ENCODE measurements around the gene IMPA2.

The IMPA2 gene

DNA sequence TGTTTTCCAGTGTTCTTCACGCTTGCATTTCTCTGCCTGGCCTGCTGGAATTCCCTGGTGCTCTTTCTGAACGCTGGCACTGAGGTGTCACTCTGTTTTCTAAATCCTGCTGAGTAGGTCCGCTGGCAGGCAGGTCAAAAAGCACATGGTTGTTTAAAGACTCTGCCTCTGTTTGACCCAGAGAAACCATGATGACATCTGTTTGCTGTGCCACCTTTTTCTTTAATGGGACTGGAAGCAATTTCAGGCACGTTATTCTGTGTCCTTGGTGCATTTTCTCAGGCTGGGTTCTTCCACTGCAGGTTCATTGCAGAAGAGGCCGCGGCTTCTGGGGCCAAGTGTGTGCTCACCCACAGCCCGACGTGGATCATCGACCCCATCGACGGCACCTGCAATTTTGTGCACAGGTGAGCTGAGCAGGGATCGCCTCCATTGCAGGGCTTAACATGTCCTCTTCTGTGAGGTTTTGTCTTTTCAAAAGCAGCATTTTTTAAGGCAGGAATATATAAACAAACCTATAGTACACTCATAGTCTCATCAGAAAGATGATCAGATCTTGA, 28.4 kb downstream of the IMPA2 start:
- no peak for DNase-seq

DNA sequence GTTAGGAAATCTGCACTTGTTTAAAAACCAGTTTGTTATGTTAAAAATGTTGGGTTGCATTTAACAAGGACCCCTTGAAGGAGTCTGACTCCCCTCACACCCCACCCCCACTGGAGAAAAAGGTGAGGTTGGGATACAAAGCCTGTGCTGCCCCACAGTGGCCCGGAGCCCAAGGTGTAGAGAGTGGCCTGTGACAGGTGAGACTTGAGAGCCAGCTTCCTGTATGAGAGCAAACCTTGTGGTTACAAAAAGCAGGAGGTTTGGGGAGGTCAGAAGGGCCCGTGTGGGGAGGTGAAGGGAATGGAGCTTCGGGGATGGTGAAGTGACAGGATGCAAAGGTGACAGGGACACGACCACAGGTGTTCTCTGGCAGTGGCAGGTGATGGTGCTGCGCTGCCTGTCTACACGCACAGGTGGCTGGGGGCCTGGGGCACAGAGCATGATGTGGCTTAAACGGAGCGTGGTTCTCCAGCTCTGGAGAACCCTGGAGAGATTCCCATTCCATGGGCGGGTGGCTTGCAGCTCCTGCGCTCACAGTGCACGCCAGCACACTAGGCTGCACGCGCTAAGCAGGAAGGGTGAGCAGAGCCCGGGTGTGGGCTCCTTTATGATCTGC, 29.0 kb downstream of the IMPA2 start:
- no peak for DNase-seq

DNA sequence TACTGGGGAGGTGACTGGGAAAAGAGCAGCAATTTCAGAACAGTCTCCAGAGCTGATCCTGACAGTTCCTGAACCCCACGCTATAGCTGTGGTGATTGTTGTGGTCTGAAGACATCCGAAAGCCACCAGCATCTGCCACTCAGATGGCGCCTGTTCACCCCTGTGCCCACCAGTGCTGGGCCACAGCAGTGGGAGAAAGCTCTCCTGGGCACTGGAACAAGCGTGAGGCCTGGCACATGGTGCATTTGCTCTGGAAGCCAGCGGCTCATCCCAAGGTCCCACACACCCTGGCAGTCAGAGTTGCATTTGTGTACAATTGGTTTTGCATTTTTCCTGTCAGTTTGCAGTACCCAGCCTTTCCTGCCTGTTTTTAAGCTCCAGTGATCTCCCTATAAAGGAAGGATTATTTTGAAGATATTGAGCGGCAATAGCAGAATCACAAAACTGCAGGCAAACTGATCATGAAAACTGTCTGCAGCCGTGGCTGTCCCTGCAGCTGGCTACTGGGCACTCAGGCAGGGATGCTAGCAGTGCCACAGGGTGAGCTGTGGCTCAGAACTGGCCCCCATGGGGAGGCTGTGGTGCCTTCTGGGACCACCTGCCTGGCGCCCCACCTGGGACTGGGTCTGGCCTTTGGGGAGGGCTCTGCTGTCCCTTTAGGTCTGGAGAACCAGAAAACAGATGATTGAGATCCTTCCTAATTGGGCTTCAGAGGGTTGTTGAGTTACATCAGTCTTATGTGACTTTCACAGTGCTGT, 30.1 kb downstream of the IMPA2 start:
- no peak for DNase-seq

DNA sequence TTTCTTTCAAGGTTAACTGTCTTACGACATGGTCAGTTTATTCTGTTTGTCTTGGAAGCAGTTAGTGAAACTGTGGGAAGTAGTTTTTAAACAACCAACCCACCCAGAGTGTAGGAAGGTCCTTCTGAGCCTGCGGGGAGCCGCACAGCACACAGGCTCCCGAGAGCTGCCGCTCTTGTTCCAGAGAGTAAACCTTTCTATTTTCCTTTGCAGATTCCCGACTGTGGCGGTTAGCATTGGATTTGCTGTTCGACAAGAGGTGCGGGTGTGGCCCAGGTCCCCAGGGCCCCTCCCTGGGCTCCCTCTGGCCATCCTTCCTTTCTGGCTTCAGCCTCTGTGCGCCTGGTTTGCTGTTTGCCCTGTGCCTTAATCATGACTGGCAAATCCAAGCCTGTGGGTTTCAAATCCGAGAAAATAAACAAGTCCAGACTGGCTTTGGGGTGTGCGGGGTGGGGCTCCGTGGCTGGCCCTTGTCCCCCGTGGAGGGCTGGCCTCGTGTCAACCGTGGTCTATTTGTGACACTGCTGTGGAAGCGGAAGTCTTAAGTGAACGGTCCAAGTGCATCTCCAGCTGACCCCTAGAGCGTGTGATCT, 30.7 kb downstream of the IMPA2 start:
- DNase-seq: no peak

DNA sequence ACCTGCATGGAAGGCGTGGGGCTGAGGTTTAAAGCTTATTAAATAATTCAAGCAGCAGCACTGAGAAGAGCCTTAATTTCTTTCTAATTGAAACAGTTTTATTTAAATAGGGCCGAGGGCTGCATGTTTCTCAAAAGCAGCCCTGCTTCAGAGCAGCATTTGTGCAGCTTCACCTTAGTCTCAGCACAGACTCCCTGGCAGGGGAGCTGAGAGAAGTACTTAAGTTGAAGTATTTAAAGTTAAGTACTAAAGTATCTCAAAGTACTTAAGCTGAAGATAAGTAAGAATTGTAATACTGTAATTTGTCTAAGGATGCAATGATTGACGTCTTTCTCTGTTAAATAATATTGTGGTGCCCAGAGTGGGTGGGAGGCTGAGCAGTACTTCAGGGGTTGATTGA, 31.4 kb downstream of the IMPA2 start:
- no peak for DNase-seq

DNA sequence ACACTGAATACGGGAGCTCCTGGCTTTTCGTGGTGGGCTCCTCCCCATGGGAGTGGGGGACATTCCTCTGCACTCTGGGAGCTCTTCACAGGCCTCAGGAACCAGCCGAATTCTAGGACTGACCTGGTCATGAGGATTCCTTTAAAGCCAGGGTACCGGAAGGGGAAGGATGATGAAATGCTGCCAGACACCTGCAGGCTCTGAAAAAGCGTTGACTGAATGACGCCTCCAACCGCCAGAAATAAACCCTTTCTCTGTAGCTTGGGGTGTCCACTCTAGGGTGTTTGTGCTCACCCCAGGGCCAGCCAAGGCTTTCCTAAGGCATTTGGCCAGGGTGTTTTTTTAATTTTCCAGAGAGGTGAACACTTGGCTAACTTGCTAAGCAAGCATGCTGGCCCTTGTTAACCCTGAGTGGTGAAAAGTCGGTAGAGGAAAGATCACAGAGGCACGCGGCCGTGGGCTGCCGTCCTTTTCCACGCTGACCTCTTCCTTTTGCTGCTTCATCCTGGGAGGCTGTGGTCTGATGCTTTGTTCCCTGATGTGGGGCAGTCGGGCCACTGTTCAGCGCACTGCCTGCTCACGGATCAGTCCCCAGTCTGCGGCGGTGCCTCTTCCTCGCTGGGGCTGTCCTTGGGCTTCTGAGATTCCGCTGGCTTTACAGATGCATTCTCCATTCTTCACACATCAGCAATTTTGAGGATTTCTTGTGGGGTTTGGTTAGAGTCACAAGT, 32.0 kb downstream of the IMPA2 start:
- DNase-seq: no peak

DNA sequence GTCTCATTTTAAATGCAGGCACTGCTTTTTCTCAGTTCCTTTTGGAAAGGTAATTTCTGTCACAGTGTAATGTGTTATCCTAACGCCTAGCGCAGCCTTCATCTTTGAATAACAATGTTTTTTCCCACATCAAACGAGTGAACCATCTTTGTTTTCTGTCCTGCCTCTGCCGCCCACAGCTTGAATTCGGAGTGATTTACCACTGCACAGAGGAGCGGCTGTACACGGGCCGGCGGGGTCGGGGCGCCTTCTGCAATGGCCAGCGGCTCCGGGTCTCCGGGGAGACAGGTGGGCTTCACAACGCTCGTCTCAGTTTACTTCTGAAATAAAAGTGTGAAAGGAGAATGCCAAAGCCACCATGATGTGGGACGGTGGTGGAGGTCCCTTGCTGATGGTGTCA, 32.8 kb downstream of the IMPA2 start:
- no peak for DNase-seq

DNA sequence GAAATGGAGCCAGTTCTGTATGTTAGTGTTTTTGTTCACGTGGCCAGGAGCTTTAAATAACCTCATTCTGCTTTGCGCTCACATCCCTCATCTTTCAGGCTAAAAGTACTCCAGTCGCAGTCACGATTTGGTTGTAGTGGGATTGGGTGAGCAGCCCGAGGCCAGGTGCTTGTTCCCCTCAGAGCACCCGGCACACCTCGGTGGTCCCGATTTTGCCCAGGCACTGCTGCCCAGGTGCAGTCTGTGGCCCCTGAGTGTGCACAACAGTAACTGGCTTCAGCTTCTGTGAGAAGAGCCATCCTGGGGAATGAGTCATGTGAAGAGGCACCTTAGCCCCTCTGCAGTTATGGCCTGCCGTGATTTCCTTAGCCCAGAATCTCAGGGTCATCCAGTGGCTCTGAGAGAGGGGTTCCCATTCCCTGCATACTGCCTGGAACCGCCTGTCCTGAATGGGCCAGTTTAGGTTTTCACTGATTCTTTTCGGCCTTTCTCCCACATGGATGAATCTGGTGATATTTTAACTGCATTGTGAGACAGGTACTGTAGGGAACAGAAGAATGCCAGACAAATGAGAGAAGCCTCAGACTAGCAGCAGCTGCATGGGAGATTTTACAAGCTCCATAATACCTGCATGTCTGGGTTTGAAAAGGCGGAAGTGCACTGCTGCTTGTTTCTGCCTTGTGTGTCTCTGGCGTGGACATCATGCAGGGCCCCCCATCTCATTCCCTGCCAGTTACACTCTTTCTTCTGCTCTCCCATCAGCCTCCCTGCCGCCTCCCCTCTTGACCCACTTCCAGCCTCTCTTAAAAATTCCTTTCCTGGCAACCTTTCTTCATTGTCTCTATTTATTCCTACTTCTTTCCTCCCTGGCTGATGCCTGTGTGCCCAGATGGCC, 33.5 kb downstream of the IMPA2 start:
- no peak for DNase-seq

DNA sequence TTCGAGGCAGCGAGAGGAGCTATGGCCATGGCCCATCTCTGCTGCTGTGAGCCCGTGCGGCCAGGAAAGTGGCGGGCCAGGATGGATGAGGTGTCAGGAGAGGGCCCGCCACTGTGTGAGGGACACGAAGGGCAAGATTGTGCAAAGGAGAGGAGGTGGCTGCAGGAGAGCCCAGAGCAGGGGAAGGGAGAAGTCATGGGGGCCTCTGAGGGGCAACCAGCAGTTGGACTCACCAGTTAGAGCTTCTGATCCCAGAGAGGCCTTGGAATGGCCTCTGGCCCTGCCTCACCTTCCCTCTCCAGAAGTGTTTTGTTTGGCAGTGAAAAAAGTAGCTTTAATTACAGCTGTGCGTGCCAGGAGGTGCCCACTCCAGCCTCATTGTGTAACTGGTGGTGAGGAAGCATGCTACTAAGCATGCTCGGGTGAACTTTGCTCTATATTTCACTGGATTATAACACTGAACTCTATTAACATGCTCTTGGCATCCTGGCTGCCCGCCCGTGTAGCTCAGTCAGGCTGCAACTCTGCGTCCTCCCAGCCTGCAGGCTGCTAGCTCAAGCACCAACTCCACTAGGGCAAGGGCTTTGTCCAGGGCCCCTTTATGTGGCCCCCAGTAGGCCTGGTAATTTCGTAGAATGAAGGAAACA, 34.2 kb downstream of the IMPA2 start:
- no peak for DNase-seq

DNA sequence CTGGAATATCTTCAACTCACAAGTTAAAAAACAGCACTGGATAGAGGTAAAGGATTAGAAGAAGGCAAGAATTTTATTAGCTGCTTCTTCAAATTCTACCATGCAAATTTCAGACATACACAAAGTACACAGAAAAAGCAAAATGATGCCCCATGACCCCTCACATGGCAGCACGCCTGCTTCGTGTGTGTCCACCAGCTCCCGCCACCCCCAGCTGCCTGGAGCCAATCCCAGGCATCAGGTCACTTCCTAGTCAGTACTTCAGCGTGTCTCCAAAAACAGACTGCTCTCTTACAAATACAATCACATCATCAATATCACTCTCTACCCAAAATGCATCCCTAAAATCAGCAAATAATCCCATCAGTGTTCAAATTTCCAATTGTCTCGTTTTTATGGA, 35.8 kb downstream of the IMPA2 start:
- no peak for DNase-seq

DNA sequence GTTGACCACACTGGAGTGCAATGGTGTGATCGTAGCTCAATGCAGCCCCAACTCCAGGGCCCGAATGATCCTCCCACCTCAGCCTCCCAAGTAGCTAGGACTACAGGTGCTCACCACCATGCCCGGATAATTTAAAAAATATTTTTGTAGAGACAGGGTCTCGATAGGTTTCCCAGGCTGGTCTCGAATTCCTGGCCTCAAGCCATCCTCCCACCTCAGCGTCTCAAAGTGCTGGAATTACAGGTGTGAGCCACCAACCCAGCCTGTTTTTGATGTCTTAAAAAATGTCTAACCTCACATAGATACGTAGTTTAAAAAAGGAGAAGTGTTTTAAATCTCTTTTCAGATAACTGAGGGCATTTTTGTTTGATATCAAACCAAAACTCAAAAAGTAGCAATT, 37.6 kb downstream of the IMPA2 start:
- no peak for DNase-seq

DNA sequence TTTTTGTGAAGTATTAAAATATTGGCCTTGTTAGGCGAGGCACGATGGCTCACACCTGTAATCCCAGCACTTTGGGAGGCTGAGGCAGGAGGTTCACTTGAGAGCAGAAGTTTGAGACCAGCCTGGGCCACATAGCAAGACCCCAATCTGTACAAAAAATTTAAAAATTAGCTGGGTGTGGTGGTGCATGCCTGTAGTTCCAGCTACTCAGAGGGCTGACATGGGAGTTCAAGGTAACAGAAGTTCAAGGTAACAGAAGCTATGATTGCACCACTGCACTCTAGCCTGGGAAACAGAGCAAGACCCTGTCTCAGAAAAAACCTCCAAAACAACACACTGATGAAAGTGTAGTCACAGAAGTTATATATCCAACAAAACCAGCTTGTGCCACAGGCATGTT, 39.8 kb downstream of the IMPA2 start:
- no peak for DNase-seq

DNA sequence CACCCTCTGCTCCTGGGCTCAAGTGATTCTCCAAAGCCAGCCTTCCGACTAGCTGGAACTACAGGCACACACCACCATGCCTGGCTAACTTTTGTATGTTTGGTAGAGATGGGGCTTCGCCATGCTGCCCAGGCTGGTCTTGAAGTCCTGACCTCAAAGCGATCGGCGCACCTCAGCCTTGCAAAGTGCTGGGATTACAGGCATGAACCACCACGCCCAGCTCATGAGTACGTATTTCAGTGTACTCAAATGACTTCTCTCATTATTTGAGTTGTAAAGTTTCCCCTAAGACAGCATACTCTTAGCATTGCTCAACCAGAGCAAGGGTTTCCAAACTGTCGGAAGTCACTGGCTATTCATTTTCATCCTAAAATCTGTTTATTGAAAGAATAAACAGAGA, 40.3 kb downstream of the IMPA2 start:
- DNase-seq: no peak

DNA sequence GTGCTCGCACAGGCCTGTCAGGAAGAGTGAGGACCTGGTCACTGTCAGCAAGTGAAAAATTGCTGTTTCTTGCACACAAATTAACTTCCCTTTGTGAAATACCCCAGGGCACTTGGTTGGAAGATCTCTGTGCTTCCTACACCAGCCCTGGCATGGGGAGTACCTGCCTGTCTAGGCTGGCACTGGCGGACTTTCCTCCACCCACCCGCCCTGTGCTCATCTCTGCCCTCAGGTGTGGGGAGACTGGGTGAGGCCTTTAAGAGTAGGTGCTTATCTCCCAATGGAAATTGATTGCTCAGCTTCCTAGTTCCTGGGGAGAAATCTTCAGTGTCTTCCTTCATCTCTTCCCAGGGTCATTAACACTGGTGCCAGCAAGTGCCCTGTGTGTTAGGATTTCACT, 42.1 kb downstream of the IMPA2 start:
- no peak for DNase-seq

DNA sequence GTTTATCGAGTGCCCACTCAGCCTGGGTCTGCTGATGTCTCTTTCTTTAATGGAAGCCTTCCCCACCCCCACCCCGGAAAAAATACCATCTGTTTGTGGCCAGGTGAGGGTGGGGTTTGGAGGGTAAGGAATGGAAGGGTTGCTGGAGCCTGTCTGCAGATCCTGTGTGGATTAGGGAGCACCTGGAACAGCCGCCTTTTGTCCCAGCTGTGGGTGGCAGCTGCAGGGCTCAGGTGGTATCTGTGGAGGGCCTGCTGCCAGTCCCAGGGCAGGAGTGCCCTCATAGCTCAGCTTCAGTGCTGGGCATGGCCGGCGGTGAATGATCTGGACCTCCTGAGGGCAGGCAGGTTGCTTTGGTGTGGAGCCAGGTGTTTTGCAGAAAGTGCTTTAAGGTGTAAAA, 45.3 kb downstream of the IMPA2 start:
- DNase-seq: no peak

DNA sequence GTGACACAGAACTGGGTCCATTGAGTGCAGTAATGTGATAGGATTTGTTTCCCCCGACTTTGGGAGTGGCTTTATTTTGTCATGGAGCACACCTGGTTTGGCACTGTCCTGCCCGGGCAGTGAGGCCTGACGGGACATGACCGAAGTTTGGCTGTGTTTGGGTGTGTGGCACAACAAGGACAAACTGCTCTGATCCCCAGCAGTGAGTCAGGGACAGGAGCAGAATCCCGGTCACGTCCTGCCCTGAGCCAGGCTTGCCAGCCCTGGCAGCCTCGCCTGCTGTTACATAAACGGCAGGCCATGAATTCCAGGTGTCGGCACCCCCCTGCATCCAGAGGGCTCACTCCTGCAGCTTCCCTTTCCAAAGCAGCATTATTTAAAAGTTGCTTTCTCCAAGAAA, 45.7 kb downstream of the IMPA2 start:
- no peak for DNase-seq

DNA sequence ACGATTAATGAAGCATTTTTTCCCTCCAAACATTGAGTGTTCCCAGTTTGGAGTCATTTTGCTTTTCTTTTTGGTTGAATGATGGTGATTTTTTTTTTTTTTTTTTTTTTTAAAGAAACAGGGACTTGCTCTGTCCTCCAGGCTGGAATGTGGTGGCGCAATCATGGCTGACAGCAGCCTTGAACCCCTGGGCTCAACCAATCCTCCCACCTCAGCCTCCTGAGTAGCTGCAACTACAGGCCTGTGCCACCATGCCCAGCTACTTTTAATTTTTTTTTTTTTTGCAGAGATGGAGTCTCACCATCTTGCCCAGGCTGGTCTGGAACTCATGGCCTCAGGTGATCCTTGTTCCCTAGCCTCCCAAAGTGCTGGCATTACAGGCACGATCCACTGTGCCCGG, 46.2 kb downstream of the IMPA2 start:
- DNase-seq: no peak

DNA sequence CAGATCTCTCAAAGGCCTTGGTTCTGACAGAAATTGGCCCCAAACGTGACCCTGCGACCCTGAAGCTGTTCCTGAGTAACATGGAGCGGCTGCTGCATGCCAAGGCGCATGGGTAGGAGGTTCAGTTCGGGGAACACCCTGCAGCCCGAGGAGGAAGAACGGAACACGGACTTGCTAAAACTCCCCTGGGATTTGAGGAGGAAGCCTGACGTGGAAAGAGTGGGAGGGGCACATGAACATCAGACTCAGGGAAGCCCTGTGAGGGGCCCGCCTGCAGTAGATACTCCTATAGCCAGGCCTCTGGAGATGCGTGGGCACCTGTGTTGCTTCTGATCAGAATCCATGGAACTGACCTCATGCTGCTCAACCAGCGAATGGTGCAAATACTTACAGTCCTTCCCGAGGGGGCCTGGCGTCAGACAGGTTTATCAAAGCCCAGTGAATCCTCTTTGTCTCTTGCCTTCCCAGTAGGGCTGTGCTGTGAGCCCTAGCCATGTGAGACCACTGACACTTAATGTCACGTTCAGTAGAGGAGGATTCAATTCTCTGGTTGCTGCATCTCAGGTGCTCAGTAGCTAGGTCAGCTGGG, 46.8 kb downstream of the IMPA2 start:
- DNase-seq: no peak

DNA sequence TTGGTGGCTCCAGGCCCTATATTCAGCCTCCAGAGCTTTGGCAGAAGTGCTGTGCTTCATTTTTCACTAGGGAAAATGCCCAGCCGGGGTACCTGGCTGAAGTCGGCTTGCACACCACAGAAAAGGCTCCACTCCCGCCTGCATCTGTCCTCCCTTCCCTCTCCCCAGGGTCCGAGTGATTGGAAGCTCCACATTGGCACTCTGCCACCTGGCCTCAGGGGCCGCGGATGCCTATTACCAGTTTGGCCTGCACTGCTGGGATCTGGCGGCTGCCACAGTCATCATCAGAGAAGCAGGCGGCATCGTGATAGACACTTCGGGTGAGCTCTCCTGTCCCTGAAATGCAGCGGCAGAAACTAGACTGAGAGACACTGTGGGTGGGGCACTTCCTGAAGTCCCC, 47.4 kb downstream of the IMPA2 start:
- no peak for DNase-seq

DNA sequence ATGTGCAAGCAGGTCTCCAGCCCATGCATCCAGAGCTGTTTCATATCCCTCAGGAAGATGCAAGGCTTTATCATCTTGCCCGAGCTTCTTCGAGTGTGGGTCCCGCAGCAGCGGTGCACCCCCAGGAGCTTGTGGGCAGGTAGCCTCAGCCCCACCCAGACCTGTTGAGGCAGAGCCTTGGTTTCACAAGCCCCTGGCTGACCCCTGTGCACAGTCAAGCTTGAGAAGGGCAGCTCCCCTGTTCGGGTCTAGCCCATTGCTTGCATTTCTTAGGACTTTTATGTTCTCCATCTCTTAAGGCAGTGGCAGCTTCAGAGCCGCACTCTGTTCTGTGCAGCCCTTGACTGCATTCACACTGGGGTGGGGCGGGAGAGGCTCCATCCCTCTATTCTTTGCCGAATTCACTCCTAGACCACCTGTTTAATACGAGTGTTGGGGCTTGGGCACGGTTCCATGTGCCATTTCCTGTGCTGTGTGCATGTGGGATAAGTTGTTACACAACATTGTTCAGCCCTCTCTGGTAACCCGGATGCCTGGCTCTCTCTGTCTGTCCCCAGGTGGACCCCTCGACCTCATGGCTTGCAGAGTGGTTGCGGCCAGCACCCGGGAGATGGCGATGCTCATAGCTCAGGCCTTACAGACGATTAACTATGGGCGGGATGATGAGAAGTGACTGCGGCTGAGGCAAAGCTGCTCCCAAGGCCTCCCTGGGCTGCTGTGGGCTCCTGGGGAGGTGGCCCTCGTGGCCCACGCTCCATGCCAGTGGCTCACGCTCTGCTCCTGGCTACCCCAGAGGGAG, 48.7 kb downstream of the IMPA2 start:
- DNase-seq: no peak

DNA sequence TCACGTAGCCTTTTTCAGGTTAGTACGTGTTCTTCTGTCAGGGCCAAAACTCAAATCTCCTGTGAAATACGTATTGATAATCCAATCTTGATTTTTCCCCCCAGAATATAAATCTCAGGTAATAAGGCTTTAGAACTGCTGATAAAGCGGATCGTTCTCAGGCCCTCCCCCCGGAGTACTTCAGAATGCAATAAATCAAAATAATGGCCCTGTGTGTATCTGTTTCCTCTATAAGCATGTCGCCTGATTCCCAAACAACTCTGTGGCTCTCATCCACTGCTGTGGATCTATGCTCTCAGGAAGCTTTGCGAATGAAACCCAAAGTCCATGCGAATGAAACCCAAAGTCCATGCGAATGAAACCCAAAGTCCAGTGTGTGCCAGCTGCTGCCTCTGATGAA, 49.4 kb downstream of the IMPA2 start:
- DNase-seq: no peak

Data from stimulated activated CD4-positive, alpha-beta T cell treated with anti-CD3 and anti-CD28 coated beads, Interleukin-4, amount 100 ng/mL, for 1 hour (primary cell).